Right lobe of liver (tissue), 4 donors: Measurements from ENCODE around the gene MYO1F.

ENCODE experiments used
- CTCF ChIP-seq, 4 donors: fragments of 200-600 bp in 3 of 4; fragments of 450-650 bp in 1 of 4; IDR thresholded peaks; one replicate each; pipeline versions ENCODE4 v1.5.1 to v1.8.0; 2016 to 2022; ENCODE audit warnings: antibody characterized with exemption in 4 of 4, mild to moderate bottlenecking in 2 of 4
- POLR2A ChIP-seq: fragments of 450-650 bp; IDR thresholded peaks from one replicate; pipeline ENCODE4 v1.6.1; 2017; ENCODE audit warnings: antibody characterized with exemption, mild to moderate bottlenecking
- donor health status: DM: no; HTN: no; CAD: no.
- donor health status: DM: no; HTN: no; CAD: no.
- donor health status: DM: no; HTN: yes; CAD: no.

- no peak for TF ChIP-seq CTCF (IDR thresholded peaks at IDR 0.05)
- no peak for TF ChIP-seq POLR2A
These were observed 12.0 kb upstream of the MYO1F start for GRCh38 chr19:8589177-8589714.
